HS-27A (cell line): Measurements from ENCODE around the gene TRAPPC6A.

Source experiments
- DNase-seq: peaks from one replicate; pipeline ENCODE4 v3.0.0-alpha.2; 2012; ENCODE audit warnings: low read depth, missing footprints

TRAPPC6A gene

DNA sequence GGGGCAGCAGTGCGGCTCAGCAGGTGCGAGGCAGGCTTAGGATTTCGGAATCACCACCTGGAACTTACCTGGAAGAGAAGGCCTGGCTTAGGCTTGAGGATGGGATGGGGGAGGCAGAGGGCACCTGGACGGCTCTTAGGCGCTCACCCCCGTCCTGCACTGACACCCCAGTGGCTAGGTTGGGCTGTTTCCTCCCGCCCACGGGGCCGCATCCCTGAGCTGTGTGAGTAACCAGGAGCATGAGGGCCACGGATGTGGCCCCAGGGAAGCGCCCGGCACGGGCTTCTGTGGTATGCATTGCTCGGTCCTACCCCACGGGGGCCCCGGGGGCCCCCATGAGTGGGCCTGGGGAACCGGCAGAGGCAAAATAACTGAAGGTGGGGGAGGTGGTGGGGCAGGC lies 14.9 kb downstream of the TRAPPC6A start:
- no peak for DNase-seq

DNA sequence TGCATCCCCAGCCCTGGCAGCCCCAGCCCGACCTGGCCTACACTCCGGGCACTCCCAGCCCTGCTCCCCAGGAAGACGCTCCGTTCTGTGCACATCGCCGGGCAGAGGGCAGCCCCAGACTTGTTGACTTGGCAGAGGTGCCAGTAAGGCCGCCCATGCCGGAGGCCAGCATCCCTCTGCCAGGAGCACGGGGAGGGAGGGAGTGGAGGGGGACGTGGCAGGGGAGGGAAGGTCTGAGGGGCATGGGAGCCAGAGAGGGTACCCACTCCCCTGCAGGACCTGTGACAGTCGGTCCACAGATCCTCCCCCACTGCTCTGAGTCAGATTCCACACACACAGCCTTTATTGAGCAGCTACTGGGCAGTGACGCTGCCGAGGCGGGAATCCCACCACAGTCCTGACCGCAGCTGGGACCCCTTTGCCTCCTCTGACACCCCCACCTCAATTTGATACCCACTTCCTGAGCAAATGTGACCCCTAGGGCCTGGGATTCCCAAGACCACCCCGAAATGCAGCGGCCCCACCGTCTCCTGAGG lies 15.4 kb downstream of the TRAPPC6A start:
- no peak for DNase-seq

DNA sequence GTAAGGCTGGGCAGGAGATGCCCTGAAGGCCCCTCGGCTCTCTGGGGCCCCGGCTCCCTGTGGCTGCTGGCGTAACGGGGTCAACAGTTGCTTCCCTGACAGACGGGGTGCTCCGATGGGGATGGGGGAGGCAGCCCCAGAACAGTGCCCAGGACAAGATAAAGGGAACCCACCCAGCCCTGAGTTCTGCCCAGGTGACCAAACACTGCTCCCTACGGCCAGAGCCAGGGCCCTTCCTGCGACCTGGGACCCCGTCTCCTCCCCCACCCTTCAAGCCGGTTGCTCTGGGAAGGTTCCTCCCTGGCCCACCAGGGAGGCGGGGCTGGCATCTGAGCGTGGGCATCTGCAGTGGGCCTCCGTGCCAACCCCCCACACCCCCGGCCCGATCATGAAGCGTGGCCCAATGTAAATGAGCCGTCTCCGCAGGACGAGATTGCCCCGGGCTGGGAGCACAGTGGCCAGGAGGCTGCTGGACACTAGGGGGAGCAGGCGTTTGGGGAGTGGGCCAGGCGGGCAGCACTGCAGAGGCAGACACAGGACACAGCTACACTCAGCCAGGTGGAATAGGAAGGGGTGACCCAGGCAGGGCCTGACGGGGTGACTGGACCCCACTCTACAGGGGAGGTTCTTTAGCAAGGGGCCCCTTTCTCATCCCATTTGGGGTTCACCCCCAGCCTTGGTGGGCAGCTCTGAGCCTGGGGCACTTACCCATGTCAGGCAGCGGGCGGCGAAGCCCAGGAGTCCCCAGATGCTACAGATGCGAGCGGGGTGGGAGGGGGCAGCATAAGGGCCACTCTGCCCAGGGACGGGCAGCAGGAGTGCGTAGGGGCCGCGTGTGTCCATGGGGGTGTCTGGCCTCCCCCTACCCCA lies 16.1 kb downstream of the TRAPPC6A start:
- DNase-seq: no peak

DNA sequence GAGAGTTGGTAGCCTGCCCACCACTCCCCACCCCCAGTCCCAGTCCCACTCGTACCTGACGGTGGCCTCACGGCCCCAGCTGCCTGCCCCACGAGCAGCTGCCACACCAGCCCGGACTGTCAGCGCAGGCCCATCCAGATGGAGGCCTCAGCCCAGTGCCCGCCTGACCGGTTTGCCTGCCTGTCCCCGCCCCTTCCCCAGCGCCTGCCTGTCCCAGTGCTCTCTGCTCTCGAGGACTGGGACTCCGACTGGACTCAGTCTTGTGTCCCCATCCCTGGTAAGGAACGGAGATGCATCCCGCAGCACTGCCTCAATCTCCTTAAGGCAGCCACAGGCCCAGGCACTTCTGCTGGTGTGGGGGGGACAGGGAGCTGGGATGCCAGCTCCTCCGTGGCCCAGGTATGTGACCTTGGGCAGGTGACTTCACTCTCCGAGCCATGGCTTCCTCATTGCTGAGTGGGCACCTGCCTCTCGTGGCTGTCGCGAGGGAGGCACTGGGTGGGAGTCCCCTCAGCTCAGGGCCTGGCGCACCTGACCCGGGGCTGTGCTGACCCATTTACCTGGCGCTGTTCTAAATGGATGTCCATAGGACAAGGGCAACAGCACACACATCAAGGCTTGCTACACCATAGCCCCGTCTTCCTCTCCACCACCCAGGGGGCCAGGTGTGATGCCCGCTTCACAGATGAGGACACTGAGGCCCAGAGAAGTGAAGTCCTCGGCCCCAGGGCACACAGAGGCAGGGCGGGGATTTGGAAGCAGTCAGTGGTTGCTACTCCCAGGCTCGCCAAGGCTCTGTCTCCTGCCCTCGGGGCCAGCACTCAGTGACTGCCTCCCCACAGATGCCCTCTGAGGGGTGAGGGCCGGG lies 16.9 kb downstream of the TRAPPC6A start, which contains the start of gene NKPD1:
Gene NKPD1, minus strand, starts transcription at position 113 of the 868 bp plus-strand sequence. CDS start 832 bp downstream, outside the sequence.
- no peak for DNase-seq

DNA sequence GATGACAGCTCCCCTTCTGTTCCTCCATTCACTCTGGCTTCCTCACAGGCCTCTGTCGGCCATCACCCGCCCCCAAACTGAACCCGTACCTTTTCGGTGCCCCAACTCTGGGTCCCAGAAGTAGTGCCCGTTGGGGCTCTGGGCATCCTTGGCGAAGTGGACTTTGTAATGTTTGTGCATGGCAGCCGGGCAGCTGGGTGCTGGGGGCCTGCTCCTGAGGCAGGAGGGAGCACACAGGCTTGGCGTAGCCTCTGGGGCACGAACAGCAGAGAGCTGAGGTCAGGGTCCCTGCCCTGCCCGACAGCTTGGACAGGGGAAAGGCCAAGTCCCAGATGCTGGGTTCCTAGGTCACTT lies 18.1 kb downstream of the TRAPPC6A start:
- no peak for DNase-seq

DNA sequence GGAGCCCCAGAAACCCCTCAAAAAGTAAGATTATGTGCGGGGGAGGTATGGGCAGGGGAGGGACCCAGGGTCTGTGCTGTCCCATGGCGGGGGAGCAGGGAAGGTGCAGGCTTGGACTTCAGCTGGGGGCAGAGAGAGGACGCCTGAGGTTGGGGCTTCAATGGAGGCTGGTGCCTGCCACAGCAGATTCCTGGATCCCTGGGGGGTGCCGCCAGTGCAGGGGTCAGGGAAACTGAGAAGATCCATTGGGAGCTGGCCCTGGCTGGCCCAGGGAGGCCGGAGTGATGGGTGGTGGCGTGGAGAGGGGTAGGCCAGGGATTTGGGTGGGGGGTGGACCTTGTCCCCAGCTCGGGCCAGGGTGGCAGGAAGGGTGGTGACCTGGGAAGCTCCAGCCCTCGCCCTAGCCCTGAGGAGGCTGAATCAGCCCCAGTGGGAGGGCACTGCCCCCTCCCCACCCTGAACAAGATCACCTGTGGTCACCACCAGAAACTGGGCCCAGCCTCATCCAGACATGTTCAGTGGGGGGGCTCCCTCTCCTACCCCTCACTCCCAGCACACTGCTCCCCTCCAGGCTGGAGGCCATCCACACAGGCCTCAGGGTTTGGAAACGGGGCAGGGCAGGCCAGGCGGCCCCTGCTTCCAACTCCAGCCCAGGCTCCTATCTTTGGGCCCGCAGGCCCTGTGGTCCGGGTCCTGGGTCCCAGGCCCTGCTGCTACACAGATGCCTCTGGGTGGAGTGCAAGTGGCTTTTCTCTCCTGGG lies 18.6 kb downstream of the TRAPPC6A start:
- no peak for DNase-seq

DNA sequence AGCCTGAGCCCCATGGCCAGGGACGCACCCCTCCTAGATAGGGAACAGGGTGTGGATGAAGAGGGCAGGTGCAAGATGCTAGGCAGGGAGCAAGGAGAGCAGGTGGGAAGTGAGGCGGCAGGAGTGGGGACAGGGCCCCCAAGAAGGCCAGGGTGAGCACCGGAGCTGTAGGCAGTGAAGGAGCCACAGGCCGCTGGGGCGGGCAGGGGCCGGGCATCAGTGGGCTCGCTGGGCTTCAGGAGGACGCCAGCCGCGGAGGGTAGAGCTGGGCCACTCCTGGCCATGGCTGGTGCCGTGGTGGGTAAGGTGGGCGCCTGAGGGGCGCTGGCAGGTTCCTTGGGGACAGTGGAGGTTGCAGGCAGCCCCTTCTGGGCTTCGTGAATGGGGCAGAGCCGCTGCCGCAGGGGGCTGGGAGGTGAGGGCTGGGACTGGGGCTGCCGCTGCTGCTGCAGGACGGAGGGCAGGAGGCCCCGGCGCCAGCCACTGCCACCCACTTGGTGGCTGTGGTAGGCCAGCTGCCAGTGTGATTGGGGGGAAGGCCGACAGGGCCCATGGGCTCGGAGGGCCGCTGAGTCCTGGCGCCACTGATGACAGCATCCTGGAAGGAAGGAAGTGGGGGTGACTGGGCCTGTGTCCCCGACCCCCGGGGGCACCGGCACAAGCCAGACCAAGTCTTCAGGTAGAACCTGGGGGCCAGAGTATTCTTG lies 19.4 kb downstream of the TRAPPC6A start:
- DNase-seq: no peak

DNA sequence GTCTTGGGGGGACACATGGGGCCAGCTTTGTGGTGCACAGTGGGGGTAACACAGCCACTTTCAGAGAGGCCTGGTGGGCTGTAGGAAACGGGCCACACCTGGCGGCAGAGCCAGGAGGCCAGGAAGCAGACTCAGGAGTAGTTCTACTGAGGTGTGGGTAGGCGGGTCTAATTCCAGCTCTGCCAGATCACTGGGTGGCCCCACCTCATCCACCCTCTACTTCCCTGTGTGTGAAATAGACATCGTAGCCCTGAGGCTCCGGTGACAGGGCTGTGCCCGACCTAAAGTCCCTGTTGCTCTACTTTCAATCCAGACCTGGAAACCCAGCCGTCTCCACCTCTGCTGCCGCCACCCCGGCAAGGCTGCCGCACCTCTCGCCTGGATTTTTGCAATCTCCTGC lies 21.3 kb downstream of the TRAPPC6A start:
- DNase-seq: no peak

DNA sequence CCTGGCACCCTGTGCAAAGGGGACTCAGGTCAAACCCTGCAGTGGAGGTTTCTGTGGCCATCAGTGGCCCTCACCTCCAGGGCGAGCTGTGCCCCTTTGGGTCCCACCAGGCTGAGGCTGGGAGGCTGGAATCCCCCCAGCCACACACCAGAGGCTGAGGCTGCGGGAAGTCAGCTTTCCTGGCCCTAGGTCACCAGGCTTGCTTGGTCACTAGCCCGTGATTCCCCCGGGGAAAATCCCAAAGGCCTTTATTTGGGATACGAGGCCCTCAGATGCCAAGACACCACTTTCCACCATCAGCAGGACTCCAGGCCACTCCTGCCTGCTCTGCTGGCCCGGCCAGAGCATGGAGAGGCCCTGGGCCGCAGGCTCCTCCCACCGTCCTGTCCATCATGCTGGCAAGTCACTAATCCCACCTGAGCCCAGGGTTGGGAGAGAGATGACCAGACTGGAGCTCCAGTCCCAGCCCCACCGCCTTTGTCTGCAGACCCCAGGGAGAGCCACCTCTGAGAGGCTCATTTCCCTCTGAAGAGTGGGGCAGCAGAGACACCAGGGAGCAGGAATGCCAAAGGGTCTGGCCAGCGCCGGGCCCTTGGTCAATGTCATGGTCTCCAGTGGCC lies 21.9 kb downstream of the TRAPPC6A start:
- DNase-seq: no peak

DNA sequence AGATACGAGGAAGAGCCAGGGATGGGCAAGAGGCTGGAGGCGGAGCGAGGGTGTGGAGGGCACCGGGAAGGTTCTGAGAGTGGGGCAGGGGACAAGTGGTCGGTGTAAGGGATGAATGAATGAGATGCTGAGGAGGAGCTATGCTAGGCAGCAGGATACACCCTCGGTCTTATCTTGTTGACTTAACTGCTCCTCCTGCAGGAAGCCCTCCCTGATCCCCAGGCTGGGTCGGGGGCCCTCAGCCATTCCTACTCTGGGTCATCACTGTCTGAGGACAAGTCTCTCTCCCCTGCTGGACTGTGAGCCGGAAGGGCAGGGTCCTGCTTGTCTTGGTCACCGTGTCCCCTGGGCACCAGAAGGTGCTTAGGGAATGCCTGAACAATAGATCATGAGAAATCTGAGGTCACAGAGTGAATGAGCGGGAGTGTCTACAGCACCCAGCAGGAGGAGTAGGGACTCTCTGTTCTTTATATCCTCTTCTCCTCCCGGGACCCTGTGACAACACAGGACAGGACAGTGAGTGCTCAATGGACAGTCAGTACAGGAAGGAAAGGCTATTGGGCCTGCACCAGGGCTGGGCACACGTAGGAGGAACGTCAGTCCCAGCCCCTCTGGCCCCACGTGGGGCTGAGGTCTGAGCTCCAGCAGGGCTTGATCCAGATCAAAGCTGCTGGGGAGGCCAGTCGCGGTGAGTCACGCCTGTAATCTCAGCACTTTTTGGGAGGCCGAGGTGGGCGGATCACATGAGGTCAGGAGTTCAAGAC lies 23.8 kb downstream of the TRAPPC6A start:
- DNase-seq: peak; percentile 59

DNA sequence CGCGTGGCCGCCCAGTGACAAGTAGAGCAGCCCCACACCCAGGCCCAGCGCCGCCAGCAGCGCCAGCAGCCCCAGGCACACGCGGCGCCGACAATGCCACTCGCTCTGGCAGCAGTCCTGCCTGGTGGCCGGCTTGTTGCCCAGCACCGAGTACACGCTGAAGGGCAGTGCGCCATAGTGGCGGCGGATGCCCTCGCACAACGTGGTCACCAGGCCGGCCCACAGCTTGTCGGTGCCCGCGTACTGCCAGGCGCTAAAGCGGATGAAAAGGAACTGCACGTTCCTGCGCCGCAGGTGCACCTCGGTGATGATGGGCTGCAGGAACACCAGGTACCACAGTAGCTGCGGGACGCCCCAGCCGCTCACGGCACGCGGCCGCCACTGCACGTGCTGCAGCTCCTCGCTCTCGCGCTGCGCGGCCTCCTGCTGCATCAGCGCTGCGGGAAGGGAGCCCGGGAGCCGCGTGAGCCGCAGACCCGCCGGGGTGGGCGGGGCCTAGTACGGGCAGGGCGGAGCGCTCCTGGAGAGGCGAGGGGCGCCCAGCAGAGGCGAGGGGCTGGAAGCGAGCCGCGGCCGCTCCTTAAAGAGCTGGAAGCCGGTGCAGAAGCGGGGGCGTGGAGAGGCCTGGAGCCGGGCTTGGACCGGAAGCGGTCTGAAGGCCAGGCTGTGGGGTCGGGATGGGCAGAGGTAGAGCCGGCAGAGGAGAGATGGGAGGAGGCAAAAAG lies 24.5 kb downstream of the TRAPPC6A start:
- no peak for DNase-seq

DNA sequence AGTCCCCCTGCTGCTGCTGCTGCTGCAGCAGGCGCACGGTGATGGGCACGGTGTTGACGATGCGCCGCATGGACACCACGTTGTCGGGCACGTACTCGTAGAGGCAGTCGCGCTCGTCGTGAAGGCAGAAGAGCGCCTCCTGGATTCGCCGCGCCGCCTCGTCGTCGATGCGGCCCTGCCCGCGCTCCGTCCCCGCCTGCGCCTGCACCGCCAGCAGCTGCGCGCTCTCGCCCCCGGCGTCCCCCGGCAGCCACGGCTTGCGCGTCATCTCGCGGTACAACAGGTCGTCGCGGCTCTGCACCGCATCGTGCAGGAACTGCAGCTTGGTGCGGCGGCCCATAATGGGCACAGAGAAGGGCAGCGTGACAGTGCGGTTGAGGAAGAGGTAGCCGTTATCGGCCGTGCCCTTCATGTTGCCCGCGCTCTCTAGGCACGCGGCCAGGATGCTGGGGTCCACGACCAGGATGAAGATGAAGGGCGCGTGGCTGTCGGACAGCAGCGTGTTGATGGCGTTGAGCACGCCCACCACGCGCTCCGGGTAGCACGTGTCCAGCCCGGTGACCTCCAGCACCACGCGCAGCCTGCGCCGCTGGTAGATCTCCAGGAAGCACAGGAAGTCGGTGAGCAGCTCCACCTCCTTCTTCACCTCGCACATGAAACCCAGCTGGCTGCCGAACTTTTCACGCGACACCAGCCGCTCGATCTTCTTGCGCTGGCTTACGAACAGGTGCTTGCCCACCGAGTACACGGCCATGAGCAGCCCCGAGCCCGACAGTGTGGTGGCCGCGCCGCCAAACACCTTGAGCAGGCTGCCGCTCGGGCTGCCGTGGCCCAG lies 25.3 kb downstream of the TRAPPC6A start:
- no peak for DNase-seq

DNA sequence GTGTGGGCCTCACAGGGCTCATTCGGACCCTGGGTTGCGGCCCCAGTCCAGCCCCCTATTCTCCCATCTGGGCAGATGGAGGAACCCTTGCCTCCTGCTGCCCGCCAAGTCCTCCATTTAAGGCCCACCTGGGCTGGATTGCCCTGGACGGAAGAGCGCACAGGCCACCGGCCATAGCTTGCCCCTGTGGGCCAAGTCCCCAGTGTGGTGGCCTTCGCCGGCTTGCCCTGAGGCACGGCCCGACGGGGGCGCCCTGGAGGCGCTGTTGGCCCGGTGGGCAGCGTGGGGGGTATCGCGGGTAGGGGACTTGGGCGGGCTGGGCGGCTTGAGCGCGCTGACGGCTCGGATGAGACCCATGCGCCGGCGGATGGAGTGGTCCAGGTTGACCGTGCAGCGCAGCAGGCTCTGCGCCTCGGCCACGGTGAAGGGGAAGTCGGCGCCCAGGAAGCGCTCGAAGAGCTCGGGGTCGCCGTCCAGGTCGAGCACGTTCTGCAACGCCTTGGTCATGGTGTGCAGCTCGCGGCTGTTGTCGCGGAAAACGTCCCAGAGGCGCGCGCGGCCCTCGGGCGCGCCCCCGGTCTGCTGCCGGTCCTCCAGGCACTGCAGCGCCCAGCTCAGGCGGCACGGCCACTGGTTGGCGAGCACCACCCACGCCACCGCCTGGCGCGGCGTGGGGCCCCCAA lies 26.1 kb downstream of the TRAPPC6A start:
- no peak for DNase-seq

DNA sequence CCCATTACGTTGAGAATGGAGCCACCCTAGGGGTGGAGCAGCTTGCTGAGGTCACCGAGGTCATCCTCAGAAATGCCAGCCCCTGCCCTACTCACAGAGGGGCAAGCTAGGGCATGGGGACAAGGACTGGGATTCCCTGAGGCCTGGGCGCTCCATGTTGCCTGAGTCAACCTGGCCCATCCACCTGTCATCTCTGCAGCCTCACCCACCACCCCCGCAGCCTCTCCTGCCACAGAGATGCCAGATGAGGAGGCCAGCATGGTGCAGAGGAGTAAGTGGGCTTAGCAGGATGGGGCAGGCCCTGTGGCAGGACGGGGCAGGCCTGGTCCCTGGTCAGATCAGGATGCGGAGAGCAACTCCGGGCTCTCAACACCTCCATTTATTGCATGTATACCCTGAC lies 26.7 kb downstream of the TRAPPC6A start:
- no peak for DNase-seq

DNA sequence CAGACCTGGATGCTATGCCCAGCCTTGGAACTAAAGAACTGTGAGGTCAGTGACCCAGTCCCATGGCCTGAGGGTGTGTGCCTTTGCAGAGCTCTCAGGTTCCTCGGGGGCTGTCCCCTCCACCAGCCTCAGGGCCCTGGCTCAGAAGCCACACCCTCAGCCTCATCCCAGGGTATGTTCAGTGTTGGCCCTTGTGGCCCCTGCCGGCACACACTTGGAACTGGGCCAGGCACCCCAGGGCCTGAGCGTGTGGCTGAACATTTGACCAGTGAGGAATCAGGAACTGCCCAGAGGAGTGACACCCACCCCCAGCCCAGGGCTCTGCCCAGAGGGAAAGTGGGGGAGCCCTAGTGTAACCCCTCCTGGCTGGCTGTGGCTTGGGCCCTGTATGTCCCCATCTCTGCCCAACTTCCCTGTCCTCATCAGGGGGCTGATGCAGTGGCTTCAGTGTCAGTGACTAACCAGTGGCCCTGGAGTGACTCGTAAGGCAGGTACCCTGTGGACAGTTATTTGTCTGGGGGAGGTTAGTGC lies 27.2 kb downstream of the TRAPPC6A start:
- DNase-seq: no peak

DNA sequence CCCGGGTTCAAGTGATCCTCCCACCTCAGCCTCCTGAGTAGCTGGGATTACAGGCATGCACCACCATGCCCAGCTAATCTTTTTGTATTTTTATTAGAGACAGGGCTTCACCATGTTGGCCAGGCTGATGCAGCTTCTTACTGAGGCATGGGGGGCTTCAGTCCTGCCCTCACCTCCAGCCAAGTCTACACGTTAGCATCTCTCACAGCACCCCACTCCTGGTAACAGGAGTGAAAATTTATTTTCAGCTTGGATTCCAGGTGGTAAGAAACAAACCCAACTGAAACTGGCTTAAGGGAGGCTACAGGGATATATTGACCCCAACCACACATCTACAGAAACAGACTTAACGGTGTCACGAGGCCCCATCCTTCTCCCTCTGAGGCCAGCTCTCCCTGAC lies 27.9 kb downstream of the TRAPPC6A start:
- no peak for DNase-seq

DNA sequence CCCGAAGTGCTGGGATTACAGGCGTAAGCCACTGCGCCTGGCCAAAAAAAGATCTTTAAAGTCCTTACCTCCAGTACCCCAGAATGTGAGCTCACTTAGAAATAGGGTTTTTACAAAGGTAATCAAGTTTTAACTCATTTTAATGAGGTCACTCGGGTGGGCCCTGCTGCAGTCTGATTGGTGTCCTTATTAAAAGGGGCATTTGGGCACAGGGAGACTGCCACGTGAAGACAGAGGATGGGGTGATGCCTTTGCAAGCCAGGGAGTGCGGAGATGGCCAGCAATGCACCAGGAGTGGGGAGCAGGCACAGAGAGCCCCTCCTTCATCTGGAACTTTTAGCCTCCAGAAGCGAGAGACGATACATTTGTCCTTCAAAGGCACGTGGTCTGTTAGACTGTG lies 28.9 kb downstream of the TRAPPC6A start:
- no peak for DNase-seq
